Brain microvascular endothelial cell (primary cell): ENCODE results near the gene USP17L18.
"Not testable (repeated sequence)": the region's sequence is repeated elsewhere in the genome, so short reads cannot be mapped to it uniquely, and the experiment has no call there.

Experiments used
- DNase-seq: peaks from one replicate; pipeline ENCODE4 v3.0.0-alpha.2; 2020
- H3K27ac ChIP-seq: fragments of 250-450 bp; sonication (Bioruptor Pico); 2 replicates; pipeline ENCODE4 v1.5.1; 2020; ENCODE audit warnings: mild to moderate bottlenecking, moderate library complexity
- H3K27me3 ChIP-seq: fragments of 250-450 bp; sonication (Bioruptor Pico); replicated peaks from 2 replicates; pipeline ENCODE4 v1.5.1; 2020; ENCODE audit warnings: mild to moderate bottlenecking
- H3K36me3 ChIP-seq: fragments of 250-450 bp; sonication (Bioruptor Pico); replicated peaks from 2 replicates; pipeline ENCODE4 v1.5.1; 2020; ENCODE audit warnings: mild to moderate bottlenecking
- H3K4me3 ChIP-seq: 2 replicates; pipeline ENCODE4 v1.5.1; 2011; ENCODE audit warnings: low read depth, mild to moderate bottlenecking, control low read depth, low read length, moderate library complexity
- in situ Hi-C: cut with HindIII; loops from 2 replicates; pipeline ENCODE4 v1.10.0; 2017; ENCODE audit warnings: low sequenced_read_pairs, low pct_ligation_motif_present

The USP17L18 gene

GRCh38 chr4:9247953-9248680, at the start of gene USP17L18:
Gene USP17L18 (plus strand): TSS chr4:9248630. CDS start chr4:9248630, 0 bp downstream.
- H3K27ac ChIP-seq, in situ Hi-C loops, H3K27me3 ChIP-seq, H3K36me3 ChIP-seq, H3K4me3 ChIP-seq: not testable (repeated sequence)
- DNase-seq = peak; percentile 4

GRCh38 chr4:9210357-9210756, 38.1 kb upstream of the USP17L18 start, which contains the start of gene USP17L10:
Gene USP17L10 (plus strand): TSS chr4:9210657. CDS start chr4:9210657, 0 bp downstream.
- H3K4me3 ChIP-seq, H3K27ac ChIP-seq, H3K27me3 ChIP-seq, H3K36me3 ChIP-seq, in situ Hi-C loops, DNase-seq: not testable (repeated sequence)

- H3K27me3 ChIP-seq, DNase-seq, H3K36me3 ChIP-seq, H3K27ac ChIP-seq, in situ Hi-C loops, H3K4me3 ChIP-seq: not testable (repeated sequence)
Observed at GRCh38 chr4:9214701-9215100, 33.7 kb upstream of the USP17L18 start.

- DNase-seq, H3K36me3 ChIP-seq, in situ Hi-C loops, H3K27ac ChIP-seq, H3K4me3 ChIP-seq, H3K27me3 ChIP-seq: not testable (repeated sequence)
Observed at GRCh38 chr4:9215105-9215504, 33.3 kb upstream of the USP17L18 start, which contains the start of gene USP17L11. Gene USP17L11 (plus strand): TSS chr4:9215405. CDS start chr4:9215405, 0 bp downstream.

GRCh38 chr4:9219852-9220251, 28.6 kb upstream of the USP17L18 start, which contains the start of gene USP17L12:
Gene USP17L12 (plus strand): TSS chr4:9220152. CDS start chr4:9220152, 0 bp downstream.
- in situ Hi-C loops, DNase-seq: not testable (repeated sequence)

GRCh38 chr4:9224596-9224995, 23.8 kb upstream of the USP17L18 start, which contains the start of gene USP17L13:
Gene USP17L13 (plus strand): TSS chr4:9224896. CDS start chr4:9224896, 0 bp downstream.
- in situ Hi-C loops, H3K27me3 ChIP-seq, H3K4me3 ChIP-seq, H3K36me3 ChIP-seq, H3K27ac ChIP-seq, DNase-seq: not testable (repeated sequence)

More at GRCh38 chr4:9219852-9220251, 28.6 kb upstream of the USP17L18 start, which contains the start of gene USP17L12:
- H3K4me3 ChIP-seq, H3K36me3 ChIP-seq, H3K27ac ChIP-seq, H3K27me3 ChIP-seq: not testable (repeated sequence)

- DNase-seq, in situ Hi-C loops: not testable (repeated sequence)
Observed at GRCh38 chr4:9230249-9230648, 18.2 kb upstream of the USP17L18 start.

GRCh38 chr4:9234085-9234484, 14.3 kb upstream of the USP17L18 start, which contains the start of gene USP17L15:
Gene USP17L15 (plus strand): TSS chr4:9234385. CDS start chr4:9234385, 0 bp downstream.
- H3K27ac ChIP-seq, DNase-seq, in situ Hi-C loops, H3K36me3 ChIP-seq, H3K27me3 ChIP-seq, H3K4me3 ChIP-seq: not testable (repeated sequence)

More at GRCh38 chr4:9230249-9230648, 18.2 kb upstream of the USP17L18 start:
- not testable (repeated sequence) for H3K36me3 ChIP-seq, H3K4me3 ChIP-seq, H3K27me3 ChIP-seq, H3K27ac ChIP-seq

- in situ Hi-C loops, H3K27me3 ChIP-seq, DNase-seq, H3K27ac ChIP-seq, H3K36me3 ChIP-seq, H3K4me3 ChIP-seq: not testable (repeated sequence)
Observed at GRCh38 chr4:9238461-9238860, 10.0 kb upstream of the USP17L18 start.

- DNase-seq, H3K27ac ChIP-seq, in situ Hi-C loops, H3K27me3 ChIP-seq, H3K36me3 ChIP-seq, H3K4me3 ChIP-seq: not testable (repeated sequence)
Observed at GRCh38 chr4:9243579-9243978, 4.9 kb upstream of the USP17L18 start, which contains the start of gene USP17L17. Gene USP17L17 (plus strand): TSS chr4:9243879. CDS start chr4:9243879, 0 bp downstream.

- H3K36me3 ChIP-seq, H3K27ac ChIP-seq, H3K27me3 ChIP-seq, H3K4me3 ChIP-seq, in situ Hi-C loops, DNase-seq: not testable (repeated sequence)
Observed at GRCh38 chr4:9253078-9253477, 4.6 kb downstream of the USP17L18 start, which contains the start of gene USP17L19. Gene USP17L19 (plus strand): TSS chr4:9253378. CDS start chr4:9253378, 0 bp downstream.

- in situ Hi-C loops = not testable (repeated sequence)
Observed at GRCh38 chr4:9257824-9258223, 9.4 kb downstream of the USP17L18 start, which contains the start of gene USP17L20. Gene USP17L20 (plus strand): TSS chr4:9258124. CDS start chr4:9258124, 0 bp downstream.

GRCh38 chr4:9262572-9262971, 14.1 kb downstream of the USP17L18 start, which contains the start of gene USP17L21:
Gene USP17L21 (plus strand): TSS chr4:9262872. CDS start chr4:9262872, 0 bp downstream.
- DNase-seq, H3K36me3 ChIP-seq, H3K27ac ChIP-seq, H3K4me3 ChIP-seq, H3K27me3 ChIP-seq, in situ Hi-C loops: not testable (repeated sequence)

More at GRCh38 chr4:9257824-9258223, 9.4 kb downstream of the USP17L18 start, which contains the start of gene USP17L20:
- DNase-seq, H3K27ac ChIP-seq, H3K4me3 ChIP-seq, H3K36me3 ChIP-seq, H3K27me3 ChIP-seq: not testable (repeated sequence)

GRCh38 chr4:9267319-9267718, 18.9 kb downstream of the USP17L18 start, which contains the start of gene USP17L22:
Gene USP17L22 (plus strand): TSS chr4:9267619. CDS start chr4:9267619, 0 bp downstream.
- H3K36me3 ChIP-seq, H3K27me3 ChIP-seq, H3K4me3 ChIP-seq, in situ Hi-C loops, H3K27ac ChIP-seq, DNase-seq: not testable (repeated sequence)
